Fibroblast of skin of scalp (primary cell): ENCODE measurements around the gene CTNNBL1.
"Not testable (repeated sequence)": the region's sequence is repeated elsewhere in the genome, so short reads cannot be mapped to it uniquely, and the experiment has no call there.

Experiments used
- DNase-seq: peaks from one replicate; pipeline ENCODE4 v3.0.0-alpha.2; 2013

The CTNNBL1 gene

DNA sequence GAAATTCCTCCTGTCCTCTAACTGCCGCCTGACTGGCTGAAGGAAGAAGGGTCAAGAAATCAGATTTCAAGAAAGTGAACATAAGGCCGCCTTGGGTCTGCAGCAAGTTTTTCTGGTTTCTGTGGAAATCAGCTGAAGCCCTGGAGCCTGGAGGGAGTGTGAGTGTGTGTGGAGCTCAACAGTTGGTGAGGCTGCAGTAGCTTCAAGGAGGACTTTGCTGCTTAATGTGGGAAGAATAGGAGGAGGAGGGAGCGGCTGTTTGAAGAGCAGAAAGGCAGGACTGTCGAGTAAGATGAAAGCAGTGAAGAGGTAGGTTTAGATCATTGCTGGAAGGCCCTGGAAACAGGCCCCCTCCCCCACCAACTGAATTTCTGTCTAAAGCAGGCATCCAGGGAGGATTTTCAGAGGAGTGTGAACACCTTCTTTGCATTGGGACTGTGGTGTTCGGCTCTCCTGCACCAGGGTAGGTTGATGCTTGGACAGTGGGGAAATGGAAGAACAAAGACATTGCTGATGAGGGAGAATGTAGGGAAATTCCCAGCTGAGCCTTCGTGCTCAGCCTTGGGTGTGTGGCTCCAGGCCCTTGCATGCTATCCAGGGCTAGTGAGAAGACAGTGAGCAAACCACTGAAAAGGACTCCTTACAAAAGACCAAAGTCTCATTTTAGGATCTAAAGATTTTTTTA is 129.6 kb downstream of the CTNNBL1 start:
- DNase-seq, result peak; percentile 49

DNA sequence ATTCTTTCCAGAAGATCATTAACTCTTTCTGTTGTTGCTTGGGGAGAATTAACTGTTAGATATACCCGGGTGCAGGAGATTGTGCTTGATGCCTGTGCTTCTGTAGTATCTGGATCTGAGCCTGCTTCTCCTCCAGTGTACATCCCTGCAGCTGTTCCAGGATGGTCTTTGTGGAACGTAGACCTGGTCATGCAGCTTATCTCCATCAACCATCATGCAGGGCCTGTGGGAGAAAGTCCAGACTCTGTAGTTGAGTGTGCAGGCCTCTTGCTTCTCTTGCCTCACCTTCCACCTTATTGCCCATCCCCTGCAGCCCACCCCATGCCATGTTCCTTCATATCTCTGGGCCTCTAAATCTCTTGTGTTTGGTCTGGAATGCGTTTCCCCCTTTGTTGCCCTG is 133.8 kb downstream of the CTNNBL1 start:
- no peak for DNase-seq

DNA sequence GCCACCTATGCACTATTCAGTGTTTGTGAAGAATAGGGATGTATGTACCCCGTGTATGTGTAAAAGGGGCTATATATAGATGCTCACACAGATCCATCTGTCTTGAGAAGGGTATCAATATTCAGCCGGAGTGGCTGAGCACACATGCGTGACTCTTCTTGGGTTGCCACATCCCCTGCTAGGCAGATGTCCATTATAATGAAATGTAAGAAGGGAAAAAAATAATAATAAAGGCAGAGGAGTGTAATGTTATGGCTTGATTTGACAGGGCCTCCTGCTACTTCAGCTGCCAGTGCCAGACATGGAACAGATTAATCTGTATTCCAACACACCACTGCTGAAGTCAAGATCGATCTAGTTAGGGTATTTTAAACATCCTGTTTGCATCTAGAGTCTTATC is 134.9 kb downstream of the CTNNBL1 start:
- DNase-seq, result no peak

DNA sequence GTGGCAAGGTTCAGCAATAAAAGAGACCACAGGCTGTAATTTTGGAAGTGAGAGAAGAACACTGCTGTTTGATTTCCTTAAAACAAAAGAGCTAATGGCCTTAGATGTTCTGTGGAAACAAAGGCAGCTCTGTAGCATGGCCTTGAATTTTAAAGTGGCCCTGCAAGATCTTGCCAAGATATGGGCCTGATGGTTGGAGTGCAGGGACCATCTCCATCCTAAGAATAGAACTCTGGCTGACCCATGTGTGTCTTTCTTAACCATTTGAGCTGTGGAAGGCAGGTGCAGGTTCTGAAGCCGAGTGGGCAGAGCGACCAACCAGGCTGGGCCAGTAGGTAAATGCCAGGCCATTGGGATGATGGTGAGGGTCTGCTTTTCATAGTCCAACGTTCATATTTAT is 135.3 kb downstream of the CTNNBL1 start:
- no peak for DNase-seq

DNA sequence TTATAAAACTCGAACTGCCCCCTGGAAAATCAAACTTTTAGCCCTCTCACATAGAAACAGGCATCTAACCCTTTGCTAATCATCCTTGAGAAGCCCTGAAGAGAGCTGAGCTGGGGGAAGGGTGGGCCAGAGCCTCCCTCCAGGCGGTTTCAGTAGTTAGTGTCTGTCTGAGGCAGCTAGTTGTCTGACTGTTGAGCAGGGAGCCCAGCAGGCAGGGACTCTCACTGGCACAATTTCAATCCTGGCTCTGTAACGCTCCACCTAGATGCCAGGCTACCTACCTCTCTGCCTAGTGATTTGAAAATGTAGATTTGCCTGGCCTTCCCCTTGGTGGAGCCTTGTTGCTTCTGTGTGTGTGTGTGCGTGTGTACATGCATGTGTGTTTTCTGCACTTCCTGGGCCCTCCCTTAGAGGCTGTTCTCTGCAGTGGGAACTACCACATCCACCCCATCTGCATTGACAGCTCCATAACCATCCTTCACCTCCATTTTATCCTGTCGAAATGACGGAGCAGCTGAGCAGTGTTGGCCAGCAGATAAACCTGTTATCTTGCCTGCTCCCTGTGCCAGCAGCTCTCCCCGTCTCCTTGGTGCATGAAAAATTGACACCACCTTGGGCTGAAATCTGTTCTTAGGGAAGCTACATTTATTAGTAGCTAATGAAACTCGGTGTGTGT is 139.5 kb downstream of the CTNNBL1 start:
- DNase-seq, result no peak

DNA sequence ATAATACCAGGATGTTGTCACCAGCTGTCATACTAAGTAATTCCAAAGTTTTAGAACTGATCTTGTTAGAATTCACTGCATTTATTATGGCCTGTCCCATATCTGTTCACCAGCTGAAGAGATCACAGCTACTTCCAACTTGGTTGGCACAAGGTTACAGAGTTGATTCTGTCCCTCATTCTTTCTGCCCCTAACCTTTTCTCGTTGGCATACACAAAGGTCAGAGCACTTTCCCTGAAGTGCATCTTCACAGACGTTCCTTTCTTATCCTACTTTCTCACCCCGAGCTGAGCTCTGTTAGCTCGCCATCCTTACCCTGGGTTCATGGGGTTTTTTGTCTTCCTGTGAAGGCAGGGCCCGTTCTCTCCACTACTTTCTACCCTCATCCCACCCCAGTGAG is 143.1 kb downstream of the CTNNBL1 start:
- no peak for DNase-seq

DNA sequence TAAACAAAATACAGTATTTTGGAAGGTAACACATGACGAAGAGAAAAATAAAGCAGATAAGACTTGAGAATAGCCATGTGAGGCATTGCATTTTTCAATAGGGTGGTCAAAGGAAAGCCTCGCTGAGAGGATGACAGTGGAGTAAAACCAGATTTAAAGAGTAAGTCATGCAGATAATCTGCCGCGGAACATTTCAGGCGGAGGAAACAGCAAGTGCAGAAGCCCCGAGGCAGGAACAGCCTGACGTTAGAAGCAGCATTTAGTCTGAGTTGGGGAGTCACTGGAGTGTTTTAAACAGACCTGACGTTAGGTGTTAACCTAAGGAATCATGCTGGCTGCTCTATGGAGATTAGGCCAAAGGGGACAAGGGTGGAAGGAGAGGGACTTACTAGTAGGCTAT is 144.1 kb downstream of the CTNNBL1 start:
- DNase-seq, result no peak

DNA sequence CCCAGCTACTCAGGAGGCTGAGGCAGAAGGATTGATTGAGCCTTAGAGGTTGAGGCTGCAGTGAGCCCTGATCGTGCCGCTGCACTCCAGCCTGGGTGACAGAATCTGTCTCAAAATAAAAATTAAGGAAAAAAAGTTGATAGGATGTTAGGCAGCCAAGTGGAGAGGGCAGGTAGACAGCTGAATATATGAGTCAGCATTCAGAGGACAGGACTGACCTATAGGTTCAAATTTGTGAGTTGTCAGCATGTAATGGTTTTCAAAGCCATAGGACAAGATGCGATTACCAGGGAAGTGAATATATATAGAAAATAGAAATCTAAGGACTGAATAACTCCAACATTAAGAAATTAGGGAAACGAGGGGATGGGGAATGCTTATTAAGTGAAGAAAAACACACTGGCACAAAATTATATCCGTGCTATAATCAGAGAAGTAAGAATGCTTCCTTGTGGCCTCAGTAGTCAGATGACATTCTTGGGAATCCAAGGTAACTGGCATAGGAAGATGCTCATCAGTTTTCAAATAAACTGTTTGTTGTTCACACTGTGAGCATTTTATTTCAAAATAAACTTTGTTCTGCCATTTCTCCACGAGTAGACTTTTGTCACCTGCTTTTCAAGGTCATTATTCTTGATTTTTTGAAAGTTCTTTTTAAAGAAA is 145.1 kb downstream of the CTNNBL1 start:
- DNase-seq, result no peak

DNA sequence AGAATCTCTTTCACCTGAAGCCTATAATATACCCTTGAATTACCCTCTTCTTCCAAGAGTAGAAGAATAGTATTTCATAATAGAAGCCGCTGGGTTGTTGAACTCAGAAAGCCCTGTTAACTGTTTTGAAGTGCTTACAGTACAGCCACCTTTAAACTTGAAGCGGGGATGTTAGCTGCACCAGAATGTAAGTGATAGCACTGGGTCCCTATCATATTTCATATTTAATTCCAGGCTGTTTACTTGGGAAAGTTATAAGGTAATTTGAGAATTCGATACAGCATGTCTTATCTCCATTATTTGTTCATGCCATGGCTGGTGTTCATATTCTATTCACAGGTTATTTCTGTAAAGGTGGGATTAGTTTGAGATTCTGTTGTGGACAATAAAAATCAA is 145.6 kb downstream of the CTNNBL1 start:
- no peak for DNase-seq

DNA sequence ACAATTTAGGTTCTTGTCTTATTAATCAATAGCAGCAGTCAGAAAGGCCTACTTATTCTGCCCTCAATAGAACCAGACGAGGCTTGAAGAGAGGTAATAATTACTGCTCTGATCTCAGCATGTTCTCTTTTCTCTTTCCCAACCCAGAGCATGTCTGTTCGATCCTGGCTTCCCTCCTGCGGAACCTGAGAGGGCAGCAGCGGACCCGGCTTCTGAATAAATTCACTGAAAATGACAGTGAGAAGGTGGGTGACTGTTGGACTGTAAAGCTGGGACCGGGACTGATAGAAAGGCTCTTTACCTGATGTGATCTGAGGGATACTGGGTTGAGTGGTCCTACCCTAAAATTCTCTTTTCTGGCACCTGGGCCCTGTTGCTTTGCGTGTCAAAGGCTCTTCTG is 146.1 kb downstream of the CTNNBL1 start:
- no peak for DNase-seq

DNA sequence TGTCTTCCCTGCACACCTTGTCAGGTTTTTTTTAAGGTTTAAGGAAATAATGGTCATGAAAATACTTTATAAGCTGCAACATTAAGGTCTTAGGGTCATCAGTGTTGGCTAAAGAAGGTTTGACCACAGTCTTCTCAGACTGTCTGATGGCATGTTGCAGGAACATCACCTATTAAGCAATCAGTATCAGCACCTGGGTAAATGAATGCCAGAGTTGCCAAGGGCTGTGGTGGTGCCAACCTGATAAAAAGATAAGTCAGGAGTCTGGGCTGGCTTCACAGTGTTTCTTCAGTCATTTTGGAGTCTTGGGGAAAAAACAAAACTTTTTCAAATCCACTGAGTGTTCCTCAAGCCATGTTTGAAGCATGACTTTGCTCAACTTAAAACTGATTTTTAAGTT is 147.6 kb downstream of the CTNNBL1 start:
- DNase-seq, result no peak

DNA sequence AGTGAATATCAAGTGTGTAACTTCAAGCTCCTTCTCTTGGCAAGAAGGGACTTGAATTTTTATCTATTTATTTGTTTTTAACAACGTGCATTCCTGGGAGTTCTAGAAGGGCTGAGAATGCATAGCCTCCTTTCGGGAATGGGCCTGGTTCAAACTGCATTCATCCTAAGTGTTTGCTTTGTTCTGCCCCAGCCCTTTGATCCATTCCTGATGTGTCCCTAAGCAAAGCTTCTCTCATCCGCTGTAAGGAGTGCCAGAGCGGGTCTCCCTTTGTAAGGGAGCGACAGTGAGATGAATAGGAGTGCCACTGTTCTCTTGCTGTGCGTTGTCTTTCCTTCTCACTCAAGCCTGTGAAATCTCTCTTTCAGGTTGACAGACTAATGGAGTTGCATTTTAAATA is 148.1 kb downstream of the CTNNBL1 start:
- no peak for DNase-seq

DNA sequence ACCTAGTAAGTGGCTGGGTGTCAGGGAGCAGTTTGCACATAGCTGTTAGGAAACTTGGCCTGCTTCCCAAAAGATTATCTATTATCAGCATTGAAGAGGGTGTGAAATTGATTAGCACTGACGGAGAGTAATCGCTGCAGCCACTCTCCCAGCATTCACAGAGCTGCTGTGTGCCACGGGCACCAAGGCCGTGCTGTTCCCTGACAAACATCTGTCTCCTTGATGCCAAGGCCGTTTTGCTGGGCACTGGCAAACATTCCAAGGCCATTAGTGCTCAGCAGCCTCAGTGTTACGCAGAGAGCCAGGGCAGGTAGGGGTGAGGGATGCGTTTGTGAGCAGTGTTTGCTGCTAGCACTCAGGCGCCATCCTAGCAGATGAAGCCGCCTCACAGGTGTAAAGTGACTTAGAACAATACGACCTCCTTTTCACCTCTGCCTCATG is 151.4 kb downstream of the CTNNBL1 start:
- DNase-seq, result no peak

DNA sequence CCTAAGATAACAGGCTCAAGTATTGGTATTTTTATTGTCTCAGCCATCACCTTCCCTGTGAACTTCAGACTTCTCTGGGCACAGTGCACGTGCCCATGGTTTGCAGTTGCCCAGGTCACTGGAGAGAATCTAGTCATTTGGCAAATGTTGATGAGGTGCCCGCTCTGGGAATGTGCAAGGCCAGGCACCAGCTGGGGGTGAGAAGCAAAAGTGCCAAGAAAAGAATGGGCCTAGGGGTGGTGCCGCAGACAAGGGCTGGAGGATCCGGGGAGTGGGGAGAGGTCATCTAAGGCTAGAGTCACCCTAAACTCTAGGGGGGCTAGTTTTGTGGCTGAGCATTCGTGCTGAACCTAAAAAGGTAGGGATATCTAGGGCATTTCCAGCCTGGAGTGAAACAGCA is 152.0 kb downstream of the CTNNBL1 start:
- DNase-seq, result no peak

DNA sequence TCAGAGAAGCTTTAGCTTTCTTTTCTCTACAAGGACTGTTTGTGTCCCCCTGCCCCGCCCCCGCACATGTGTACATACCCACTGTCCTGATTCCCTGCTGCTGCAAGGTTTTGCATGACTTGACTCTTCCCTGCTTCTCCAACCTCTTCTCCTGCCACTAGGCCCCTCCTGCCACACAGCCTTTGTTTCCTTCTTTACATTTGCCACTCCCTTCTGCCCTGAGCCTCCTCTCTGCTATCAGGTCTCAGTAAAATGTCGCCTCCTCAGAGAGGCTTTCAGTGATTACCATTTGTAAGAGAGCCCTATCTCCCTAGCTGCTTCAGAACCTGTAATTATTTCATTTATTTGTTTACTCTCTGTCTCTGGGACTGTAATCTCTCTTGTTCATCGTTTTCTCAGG is 152.7 kb downstream of the CTNNBL1 start:
- no peak for DNase-seq

DNA sequence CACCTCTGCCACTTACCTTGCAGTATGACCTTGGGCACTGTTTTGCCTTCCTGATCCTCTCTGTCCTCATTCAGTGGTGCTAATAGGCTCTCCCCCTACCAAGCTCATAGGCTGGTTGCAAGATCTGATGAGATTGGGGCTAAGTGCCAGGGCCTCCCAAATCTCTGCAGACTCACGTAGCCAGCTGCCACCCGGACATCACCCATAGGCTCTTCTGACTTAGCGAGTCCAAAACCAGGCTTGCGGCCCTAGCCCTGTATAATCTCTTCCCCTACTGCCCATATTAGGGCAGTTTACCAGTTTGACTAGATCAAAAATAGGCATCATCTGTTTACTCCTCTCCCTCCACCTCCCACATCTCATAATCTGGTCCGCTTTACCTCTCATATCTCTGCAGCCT is 154.9 kb downstream of the CTNNBL1 start:
- DNase-seq, result no peak

DNA sequence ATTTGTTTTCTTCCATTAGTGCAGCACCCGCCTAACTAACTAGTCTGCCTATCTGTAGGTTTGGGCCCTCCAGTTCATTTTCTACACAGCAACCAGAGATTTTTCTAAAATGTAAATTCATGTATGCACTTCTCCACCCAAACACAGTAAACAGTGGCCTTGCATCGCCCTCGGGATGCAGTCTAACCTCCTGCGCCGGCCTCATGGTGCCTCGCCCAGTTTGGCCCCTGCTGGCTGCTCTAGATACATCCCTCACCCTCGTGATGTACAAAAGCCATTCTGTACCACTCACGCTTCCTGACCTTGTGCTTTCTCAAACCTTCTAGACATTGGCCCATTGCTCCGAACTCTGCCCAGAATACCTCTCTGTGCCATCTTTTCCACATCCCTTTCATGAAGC is 155.3 kb downstream of the CTNNBL1 start:
- DNase-seq, result no peak

DNA sequence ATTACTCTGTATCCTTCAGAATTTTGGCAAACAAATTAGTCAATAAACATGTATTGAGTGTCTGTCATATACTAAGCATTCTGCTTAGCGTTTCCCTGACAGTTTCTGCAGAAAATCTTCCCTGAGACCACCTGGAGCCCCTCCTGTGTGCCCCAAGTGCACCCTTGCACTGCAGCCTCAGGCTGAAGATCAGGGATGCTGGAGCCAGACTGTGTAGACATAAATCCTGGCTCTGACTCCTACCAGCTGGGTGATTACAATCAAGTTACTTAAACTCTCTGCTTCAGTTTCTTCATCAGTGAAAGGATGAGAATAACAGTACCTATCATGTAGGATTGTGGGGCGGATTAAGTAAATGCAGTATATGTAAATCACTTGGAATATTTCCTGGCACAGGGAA is 155.7 kb downstream of the CTNNBL1 start:
- DNase-seq, result no peak

DNA sequence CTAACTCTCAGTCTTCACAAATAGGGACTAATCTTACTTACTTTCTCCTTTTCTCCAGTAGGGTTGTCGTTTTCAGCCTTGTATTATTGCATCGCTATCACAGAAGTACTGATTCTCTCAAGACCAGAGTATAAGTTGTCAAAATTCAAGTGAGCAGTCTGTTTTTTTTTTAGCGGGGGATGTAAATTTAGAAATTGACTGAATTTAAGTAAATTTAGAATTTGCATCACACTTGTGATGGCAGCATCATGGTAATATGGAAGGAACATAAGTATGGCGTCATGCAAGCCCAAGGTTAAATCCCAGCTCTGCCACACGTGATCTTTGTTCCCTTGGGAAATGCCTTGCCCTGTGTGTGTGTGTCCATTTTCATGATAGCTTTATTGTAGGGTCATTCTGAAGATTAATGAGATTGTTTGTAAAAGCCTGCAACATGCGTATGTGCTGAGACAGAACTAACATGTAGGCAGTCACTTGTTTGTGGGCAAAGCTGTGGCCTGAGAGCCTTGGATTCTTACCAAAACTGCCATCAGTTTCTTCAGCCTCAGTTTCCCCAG is 156.3 kb downstream of the CTNNBL1 start:
- no peak for DNase-seq

DNA sequence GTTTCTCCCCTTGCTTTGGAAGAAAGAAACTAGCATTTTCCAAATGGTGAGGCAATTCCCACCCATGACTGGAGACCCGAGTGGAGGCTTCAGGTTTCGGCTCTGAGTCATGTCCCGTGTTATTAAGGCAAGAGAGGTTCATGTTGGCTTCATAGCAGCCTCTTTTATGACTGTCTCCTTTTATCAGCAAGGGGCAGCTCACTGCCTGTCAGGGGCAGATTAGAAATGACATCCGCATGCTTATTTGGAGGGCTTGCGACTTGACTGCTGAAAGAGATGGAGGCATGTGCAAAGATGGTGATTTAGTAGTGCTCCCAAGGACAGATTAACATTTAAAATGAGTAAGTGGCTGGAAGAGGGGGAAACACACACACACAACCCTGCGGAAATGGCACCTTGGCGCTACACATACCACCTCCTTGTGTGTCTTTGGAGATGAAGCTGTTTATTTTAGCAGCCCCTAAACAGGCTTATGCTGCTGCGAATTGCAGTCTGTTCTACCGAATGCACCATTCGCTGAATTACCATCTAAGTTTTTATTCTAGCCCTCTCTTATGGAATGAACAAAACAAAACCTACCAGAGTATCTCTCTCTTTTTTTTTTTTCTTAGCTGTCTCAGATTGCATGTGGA is 157.0 kb downstream of the CTNNBL1 start:
- no peak for DNase-seq

DNA sequence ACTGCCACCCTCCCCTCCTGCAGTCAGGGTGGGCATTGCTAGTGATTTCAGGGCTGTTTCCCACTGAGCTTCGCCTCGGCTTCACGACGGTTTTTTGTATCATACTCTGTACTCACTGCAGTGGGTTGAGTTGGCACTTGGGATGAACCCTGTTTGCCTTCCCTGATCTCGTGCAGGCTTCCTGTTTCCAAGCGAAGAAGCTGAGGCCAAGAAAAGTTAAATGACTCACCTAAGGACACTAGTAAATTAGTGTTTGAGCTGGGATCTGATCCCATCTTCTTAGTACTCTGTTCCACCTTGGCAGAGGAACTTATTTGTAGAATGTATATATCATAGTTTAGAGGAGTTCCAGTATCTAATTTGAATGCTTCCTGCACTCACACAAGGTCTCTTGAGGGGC is 158.8 kb downstream of the CTNNBL1 start:
- no peak for DNase-seq

DNA sequence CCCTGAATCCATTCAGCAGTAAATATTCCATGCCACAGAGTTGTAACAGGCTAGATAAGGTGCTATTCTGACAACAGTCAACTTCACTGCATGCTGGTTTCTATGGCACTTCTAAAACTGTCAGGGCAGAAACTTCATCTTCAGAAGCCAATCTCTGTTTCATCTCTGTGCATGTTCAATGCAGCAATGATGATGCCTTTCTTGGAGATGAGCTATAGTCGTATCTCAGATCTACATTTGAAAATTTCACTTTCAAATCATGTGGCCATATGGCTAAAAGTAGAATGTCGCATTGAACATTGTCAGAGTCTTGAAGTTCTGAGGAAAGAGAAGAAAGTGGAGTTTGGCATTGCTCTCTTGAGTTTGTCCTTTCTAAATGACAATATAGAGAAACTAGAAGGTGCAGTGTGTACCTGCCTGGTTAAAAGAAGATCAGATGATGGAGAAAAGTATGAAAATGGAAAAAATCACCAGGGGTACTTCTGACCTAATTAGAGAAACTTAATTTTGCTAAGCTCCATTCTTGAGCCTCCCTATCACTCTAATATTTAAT is 160.1 kb downstream of the CTNNBL1 start:
- DNase-seq, result no peak

DNA sequence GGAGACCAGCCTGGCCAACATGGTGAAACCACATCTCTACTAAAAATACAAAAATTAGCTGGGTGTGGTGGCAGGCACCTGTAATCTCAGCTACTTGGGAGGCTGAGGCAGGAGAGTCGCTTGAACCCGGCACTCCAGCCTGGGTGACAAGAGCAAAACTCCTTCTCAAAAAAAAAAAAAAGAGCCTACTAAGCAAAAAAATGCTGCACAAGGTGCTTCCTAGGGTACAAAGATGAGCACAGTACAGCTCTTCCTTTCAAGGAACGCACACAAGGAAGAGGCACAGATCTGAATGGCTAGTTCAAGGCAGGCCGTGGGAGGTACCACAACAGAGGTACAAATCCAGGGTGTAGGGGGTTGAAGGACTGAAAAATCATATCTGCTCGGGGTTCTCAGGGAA is 162.2 kb downstream of the CTNNBL1 start:
- not testable (repeated sequence) for DNase-seq
